HCT116 (cell line): ENCODE measurements around the gene HSD17B13. TPM values are rescaled to one million over a fixed set of nuclear protein-coding genes. Genes with fewer than 3 reads are reported as not detected.

Experiments
- ATAC-seq: fragments of 200-7000 bp; cut with Tn5 transposase; 2 replicates; pipeline ENCODE4 v1.9.1; 2020; ENCODE audit warnings: mild to moderate bottlenecking, moderate library complexity
- BruUV-seq: library from RNA; stranded (reverse); fragments of 400-500 nt; replicated peaks from 2 replicates; lab custom pipeline; 2021; lab: Mats Ljungman, UMichigan
- CTCF ChIA-PET: fragments of 300-600 bp; sonication (Branson Sonifier 250); formaldehyde crosslinking; loops from one replicate; lab custom pipeline; 2021; ENCODE audit warnings: antibody characterized with exemption; lab: Charles Lee
- POLR2A ChIA-PET: fragments of 300-600, 350-600 bp; sonication (Branson Sonifier 250); formaldehyde crosslinking; loops from one replicate; lab custom pipeline; 2021; ENCODE audit warnings: antibody characterized with exemption; lab: Charles Lee
- RAD21 ChIA-PET, 2 experiments: fragments of 300-600 bp; sonication (Branson Sonifier 250); formaldehyde crosslinking; loops; one replicate each; lab custom pipeline; 2023; ENCODE audit warnings: low total read pairs in 2 of 2; ENCODE audit not compliant: uncharacterized antibody in 2 of 2, unreplicated experiment in 2 of 2, low non-redundant PET in 1 of 2; lab: Charles Lee
- DNase-seq: peaks from one replicate; pipeline ENCODE4 v3.0.0-alpha.2; 2010; ENCODE audit warnings: low read depth, low spot score
- H2AFZ ChIP-seq: fragments of 200-600 bp; shearing (Covaris generic), sonication (generic); 2 replicates; pipeline ENCODE4 v1.6.1; 2017; ENCODE audit warnings: low read depth, mixed run types, mixed read lengths, antibody characterized with exemption, low read length; ENCODE audit not compliant: poor library complexity, severe bottlenecking
- H3K27ac ChIP-seq: 2 replicates; pipeline ENCODE4 v1.5.1; 2012; ENCODE audit warnings: low read depth, low read length
- H3K27me3 ChIP-seq: fragments of 200-600 bp; sonication (generic); 2 replicates; pipeline ENCODE4 v1.6.1; 2016; ENCODE audit warnings: mixed run types, low read length, mixed read lengths; ENCODE audit not compliant: insufficient read depth
- H3K36me3 ChIP-seq, 2 experiments: fragments of 200-500 bp in 1 of 2; fragments of 200-600 bp in 1 of 2; sonication (Bioruptor generic) in 1 of 2; sonication (generic) in 1 of 2; 2 replicates each; pipeline versions ENCODE4 v1.5.1 to v1.6.1; 2014 to 2016; ENCODE audit warnings: low read length in 2 of 2, inconsistent platforms in 1 of 2, mixed read lengths in 1 of 2, mixed run types in 1 of 2; ENCODE audit not compliant: insufficient read depth in 2 of 2, control insufficient read depth in 1 of 2
- H3K4me1 ChIP-seq, 2 experiments: fragments of 200-600 bp in 1 of 2; sonication (generic) in 1 of 2; 2 replicates each; pipeline versions ENCODE4 v1.5.1 to v1.6.1; 2012 to 2017; ENCODE audit warnings: low read length in 2 of 2, inconsistent platforms in 1 of 2, mild to moderate bottlenecking in 1 of 2, mixed read lengths in 1 of 2, mixed run types in 1 of 2, moderate library complexity in 1 of 2; ENCODE audit not compliant: insufficient read depth in 2 of 2, control insufficient read depth in 1 of 2
- H3K4me2 ChIP-seq: fragments of 200-600 bp; sonication (generic); 2 replicates; pipeline ENCODE4 v1.6.1; 2017; ENCODE audit warnings: mixed run types, low read length, mixed read lengths
- H3K4me3 ChIP-seq, 2 experiments: fragments of 200-600 bp in 1 of 2; sonication (generic) in 1 of 2; replicated peaks in 1 of 2; 2 replicates each; pipeline ENCODE4 v1.5.1; 2011 to 2016; ENCODE audit warnings: low read length in 2 of 2, control low read depth in 1 of 2, low read depth in 1 of 2, mild to moderate bottlenecking in 1 of 2, mixed read lengths in 1 of 2, mixed run types in 1 of 2
- H3K79me2 ChIP-seq: fragments of 200-600 bp; sonication (generic); 2 replicates; pipeline ENCODE4 v1.6.1; 2017; ENCODE audit warnings: mild to moderate bottlenecking, mixed run types, low read length, moderate library complexity, mixed read lengths; ENCODE audit not compliant: insufficient read depth
- H3K9ac ChIP-seq: fragments of 200-600 bp; sonication (generic); 2 replicates; pipeline ENCODE4 v1.6.1; 2016; ENCODE audit warnings: low read length, mixed read lengths
- H3K9me2 ChIP-seq: fragments of 200-600 bp; sonication (generic), shearing (Covaris generic); 2 replicates; pipeline ENCODE4 v1.6.1; 2017; ENCODE audit warnings: mixed run types, mild to moderate bottlenecking, moderate library complexity; ENCODE audit not compliant: insufficient read depth
- H3K9me3 ChIP-seq, 2 experiments: fragments of 200-500 bp in 1 of 2; fragments of 200-600 bp in 1 of 2; sonication (Bioruptor generic) in 1 of 2; sonication (generic) in 1 of 2; 2 replicates each; pipeline ENCODE4 v1.6.1; 2014 to 2017; ENCODE audit warnings: low read length in 2 of 2, mixed read lengths in 2 of 2, inconsistent platforms in 1 of 2, low read depth in 1 of 2, mild to moderate bottlenecking in 1 of 2, mixed run types in 1 of 2, moderate library complexity in 1 of 2; ENCODE audit not compliant: control insufficient read depth in 1 of 2, insufficient read depth in 1 of 2
- H4K20me1 ChIP-seq: fragments of 200-600 bp; sonication (generic), shearing (Covaris generic); 2 replicates; pipeline ENCODE4 v1.6.1; 2017; ENCODE audit warnings: mixed run types, mild to moderate bottlenecking, moderate library complexity; ENCODE audit not compliant: insufficient read depth
- ATF3 ChIP-seq: IDR thresholded peaks from 2 replicates; pipeline ENCODE4 v1.6.1; 2012
- CEBPB ChIP-seq: IDR thresholded peaks from 2 replicates; pipeline ENCODE4 v1.6.1; 2012; ENCODE audit warnings: low read depth
- CTCF ChIP-seq, 3 experiments: fragments of 200-600 bp in 1 of 3; sonication (generic) in 1 of 3; IDR thresholded peaks in 2 of 3; conservative IDR thresholded peaks in 1 of 3; 2 replicates each; pipeline ENCODE4 v1.5.1; 2012 to 2017; ENCODE audit warnings: low read depth in 2 of 3, low read length in 2 of 3, antibody characterized with exemption in 1 of 3, borderline replicate concordance in 1 of 3, control low read depth in 1 of 3, mild to moderate bottlenecking in 1 of 3, mixed read lengths in 1 of 3, mixed run types in 1 of 3, moderate library complexity in 1 of 3; ENCODE audit not compliant: insufficient read depth in 1 of 3
- EZH2phosphoT487 ChIP-seq: fragments of 200-600 bp; IDR thresholded peaks from 2 replicates; pipeline ENCODE4 v1.6.1; 2018; ENCODE audit warnings: antibody characterized with exemption, borderline replicate concordance
- RAD21 ChIP-seq: IDR thresholded peaks from 2 replicates; pipeline ENCODE4 v1.6.1; 2012; ENCODE audit warnings: low read depth, mild to moderate bottlenecking
- REST ChIP-seq: IDR thresholded peaks from 2 replicates; pipeline ENCODE4 v1.6.1; 2012; ENCODE audit warnings: low read depth
- SP1 ChIP-seq: IDR thresholded peaks from 2 replicates; pipeline ENCODE4 v1.6.1; 2012; ENCODE audit warnings: low read depth
- ZFX ChIP-seq: fragments of 450-650 bp; IDR thresholded peaks from 2 replicates; pipeline ENCODE4 v1.6.1; 2017
- intact Hi-C: fragments of 100-400 bp; cut with micrococcal nuclease; formaldehyde crosslinking; loops from 2 replicates; pipeline ENCODE4 v1.10.0; 2022
- total RNA-seq: library from RNA; stranded (reverse); gene quantifications from one replicate; pipeline ENCODE4 v1.2.1, GENCODE V29; 2021; ENCODE audit not compliant: unreplicated experiment

HSD17B13 gene
- total RNA-seq, 1 experiment from 2014 or later: 0.81 TPM

GRCh38 chr4:87270144-87270543, 52.5 kb downstream of the HSD17B13 start:
- BruUV-seq: no TSS peak
- no peaks in the 10 kb centered on the region for H3K9me2 ChIP-seq
- no peak overlapping the region for H2AFZ ChIP-seq
- intact Hi-C loops: loop anchor here (1.0 to 5.0 kb wide), 2 partner anchors 196 to 567 kb away; no protein-coding TSS in a partner anchor
- ATAC-seq (peak; percentile 88), DNase-seq (peak; percentile 39)
- H3K9ac ChIP-seq: no peak overlapping the region
- H4K20me1 ChIP-seq: no peaks in the 10 kb centered on the region
- ChIA-PET POLR2A (no interaction called here), CTCF (interaction anchor here (0.9 to 1.0 kb wide), 2 partner anchors 197 to 430 kb away, joined by 3 to 5 read pairs; no protein-coding TSS in a partner anchor), RAD21 (no interaction called here)
- H3K27me3 ChIP-seq: no peaks in the 10 kb centered on the region
- H3K4me3 ChIP-seq: no peak overlapping the region
- H3K27ac ChIP-seq: no peak overlapping the region
- H3K9me3 ChIP-seq: no peaks in the 10 kb centered on the region
- TF ChIP-seq RAD21: peak; percentile 76
- TF ChIP-seq EZH2phosphoT487: no peak
- TF ChIP-seq REST: no peak
- no peak for TF ChIP-seq SP1
- TF ChIP-seq CTCF (IDR thresholded peaks at IDR 0.05 in 2 of 3, conservative IDR thresholded peaks at IDR 0.05 in 1 of 3; ENCODE audit: borderline replicate concordance in 1 of 3, insufficient read depth in 1 of 3, low read depth in 2 of 3, low read length in 2 of 3): peak; percentile 63 to 65 (median 64); a peak in 5 of 6 replicates
- TF ChIP-seq ZFX: no peak
- no peak for TF ChIP-seq ATF3
- TF ChIP-seq CEBPB: no peak
- no peaks in the 10 kb centered on the region for H3K79me2 ChIP-seq
- no peaks in the 10 kb centered on the region for H3K4me1 ChIP-seq
- H3K4me2 ChIP-seq: no peak overlapping the region
- no peaks in the 10 kb centered on the region for H3K36me3 ChIP-seq
